H9 (cell line): ENCODE measurements around the gene R3HDM2. TPM values are rescaled to one million over a fixed set of nuclear protein-coding genes. Genes with fewer than 3 reads are reported as not detected.

Source experiments
- DNase-seq: peaks from one replicate; pipeline ENCODE4 v3.0.0-alpha.2; 2017
- H2AFZ ChIP-seq: one replicate; pipeline ENCODE4 v1.6.1; 2013; ENCODE audit warnings: mild to moderate bottlenecking, low read length, control low read depth, moderate library complexity
- H2AK5ac ChIP-seq: 2 replicates; pipeline ENCODE4 v1.6.1; 2013; ENCODE audit warnings: low read length, control low read depth, mixed read lengths; ENCODE audit not compliant: insufficient read length
- H2BK120ac ChIP-seq: one replicate; pipeline ENCODE4 v1.6.1; 2013; ENCODE audit warnings: low read depth, mild to moderate bottlenecking, low read length, control low read depth, inconsistent platforms; ENCODE audit not compliant: poor library complexity, severe bottlenecking
- H2BK12ac ChIP-seq: 2 replicates; pipeline ENCODE4 v1.6.1; 2013; ENCODE audit warnings: low read length, control low read depth, mixed read lengths, low read depth; ENCODE audit not compliant: insufficient read length
- H2BK15ac ChIP-seq: 2 replicates; pipeline ENCODE4 v1.6.1; 2013; ENCODE audit warnings: low read depth, low read length, control low read depth
- H2BK20ac ChIP-seq: one replicate; pipeline ENCODE4 v1.6.1; 2013; ENCODE audit warnings: low read depth, mild to moderate bottlenecking, low read length, control low read depth, inconsistent platforms; ENCODE audit not compliant: poor library complexity, severe bottlenecking
- H2BK5ac ChIP-seq: 2 replicates; pipeline ENCODE4 v1.6.1; 2013; ENCODE audit warnings: low read length, control low read depth, mixed read lengths; ENCODE audit not compliant: insufficient read length
- H3K14ac ChIP-seq: 2 replicates; pipeline ENCODE4 v1.6.1; 2013; ENCODE audit warnings: low read length, control low read depth; ENCODE audit not compliant: insufficient read depth
- H3K18ac ChIP-seq: 2 replicates; pipeline ENCODE4 v1.6.1; 2013; ENCODE audit warnings: low read depth, mild to moderate bottlenecking, mixed read lengths, low read length, control low read depth; ENCODE audit not compliant: insufficient read length
- H3K23ac ChIP-seq: 2 replicates; pipeline ENCODE4 v1.6.1; 2013; ENCODE audit warnings: low read length, control low read depth, mixed read lengths, low read depth; ENCODE audit not compliant: insufficient read length
- H3K23me2 ChIP-seq: 2 replicates; pipeline ENCODE4 v1.6.1; 2013; ENCODE audit warnings: low read depth, mild to moderate bottlenecking, mixed read lengths, low read length, control low read depth; ENCODE audit not compliant: insufficient read length, poor library complexity, severe bottlenecking
- H3K27ac ChIP-seq: 2 replicates; pipeline ENCODE4 v1.5.1; 2013; ENCODE audit warnings: low read length, control low read depth, mixed read lengths, low read depth; ENCODE audit not compliant: insufficient read length
- H3K27me3 ChIP-seq: 2 replicates; pipeline ENCODE4 v1.6.1; 2013; ENCODE audit warnings: low read length, control low read depth, inconsistent platforms; ENCODE audit not compliant: insufficient read depth
- H3K4ac ChIP-seq: 2 replicates; pipeline ENCODE4 v1.6.1; 2013; ENCODE audit warnings: low read depth, mild to moderate bottlenecking, control low read depth, inconsistent platforms, low read length, moderate library complexity
- H3K4me1 ChIP-seq: 2 replicates; pipeline ENCODE4 v1.6.1; 2013; ENCODE audit warnings: low read length, control low read depth, inconsistent platforms; ENCODE audit not compliant: insufficient read depth
- H3K4me2 ChIP-seq: 2 replicates; pipeline ENCODE4 v1.6.1; 2013; ENCODE audit warnings: low read length, control low read depth, mixed read lengths; ENCODE audit not compliant: insufficient read length, insufficient read depth
- H3K56ac ChIP-seq: 2 replicates; pipeline ENCODE4 v1.6.1; 2013; ENCODE audit warnings: low read depth, mild to moderate bottlenecking, mixed read lengths, low read length, control low read depth; ENCODE audit not compliant: insufficient read length
- H3K79me1 ChIP-seq: 2 replicates; pipeline ENCODE4 v1.6.1; 2013; ENCODE audit warnings: low read depth, mild to moderate bottlenecking, moderate library complexity, low read length, control low read depth, inconsistent platforms; ENCODE audit not compliant: insufficient read depth, poor library complexity, severe bottlenecking
- H3K79me2 ChIP-seq: 2 replicates; pipeline ENCODE4 v1.6.1; 2013; ENCODE audit warnings: low read length, control low read depth, inconsistent platforms; ENCODE audit not compliant: insufficient read depth
- H3K9ac ChIP-seq: 2 replicates; pipeline ENCODE4 v1.6.1; 2013; ENCODE audit warnings: low read length, control low read depth, mixed read lengths; ENCODE audit not compliant: insufficient read length; ENCODE audit errors: extremely low read depth
- H3K9me3 ChIP-seq: one replicate; pipeline ENCODE4 v1.6.1; 2013; ENCODE audit warnings: low read depth, low read length, inconsistent platforms; ENCODE audit not compliant: control insufficient read depth
- H3T11ph ChIP-seq: one replicate; pipeline ENCODE4 v1.6.1; 2013; ENCODE audit warnings: mild to moderate bottlenecking, low read length, control low read depth, inconsistent platforms
- H4K20me1 ChIP-seq: one replicate; pipeline ENCODE4 v1.6.1; 2013; ENCODE audit not compliant: control insufficient read depth, insufficient read length, insufficient read depth
- H4K5ac ChIP-seq: 2 replicates; pipeline ENCODE4 v1.6.1; 2013; ENCODE audit warnings: low read depth, mild to moderate bottlenecking, mixed read lengths, low read length, control low read depth; ENCODE audit not compliant: insufficient read length
- H4K8ac ChIP-seq: replicated peaks from 2 replicates; pipeline ENCODE4 v1.6.1; 2013; ENCODE audit warnings: low read length, control low read depth, mixed read lengths, low read depth; ENCODE audit not compliant: insufficient read length
- H4K91ac ChIP-seq: 2 replicates; pipeline ENCODE4 v1.6.1; 2013; ENCODE audit warnings: low read depth, mild to moderate bottlenecking, moderate library complexity, mixed read lengths, low read length, control low read depth; ENCODE audit not compliant: insufficient read length
- H3K27ac Mint-ChIP-seq, 3 experiments: 2 replicates in 2 of 3; 3 replicates in 1 of 3; pipeline ENCODE4 v1.8.0; 2020 to 2021; ENCODE audit warnings: mixed read lengths in 3 of 3, mild to moderate bottlenecking in 1 of 3, moderate library complexity in 1 of 3
- H3K27me3 Mint-ChIP-seq: 2 replicates; pipeline ENCODE4 v1.8.0; 2021; ENCODE audit warnings: low read depth, mild to moderate bottlenecking, moderate library complexity, mixed read lengths
- H3K36me3 Mint-ChIP-seq, 3 experiments: 2 replicates in 2 of 3; 3 replicates in 1 of 3; pipeline ENCODE4 v1.8.0; 2020 to 2021; ENCODE audit warnings: low read depth in 3 of 3, mixed read lengths in 3 of 3; ENCODE audit not compliant: insufficient read depth in 1 of 3
- H3K4me1 Mint-ChIP-seq, 2 experiments: 2 replicates each; pipeline ENCODE4 v1.8.0; 2020; ENCODE audit warnings: mixed read lengths in 2 of 2
- H3K4me3 Mint-ChIP-seq, 2 experiments: 2 replicates in 1 of 2; 3 replicates in 1 of 2; pipeline ENCODE4 v1.8.0; 2020 to 2021; ENCODE audit warnings: mild to moderate bottlenecking in 2 of 2, mixed read lengths in 2 of 2, moderate library complexity in 1 of 2
- H3K9me3 Mint-ChIP-seq, 2 experiments: 2 replicates in 1 of 2; 3 replicates in 1 of 2; pipeline ENCODE4 v1.8.0; 2020; ENCODE audit warnings: mild to moderate bottlenecking in 2 of 2, mixed read lengths in 2 of 2, moderate library complexity in 1 of 2
- WGBS: extraction: QIAGEN DNeasy Blood & Tissue Kit; methylation state at CpG from one replicate; pipeline ENCODE4 v1.1.7; 2013; ENCODE audit warnings: missing lambda C conversion rate, low lambda C conversion rate, mixed read lengths; ENCODE audit not compliant: insufficient read length; ENCODE audit errors: extremely low coverage; 5-methylcytosine and 5-hydroxymethylcytosine counted together
- total RNA-seq: library from RNA; stranded (reverse); gene quantifications from 2 replicates; pipeline ENCODE4 v1.2.1, GENCODE V29; 2021
- TF ChIP-seq, protein P1 (sequence below): fragments of 200-600 bp; sonication (generic); conservative IDR thresholded peaks from 3 replicates; pipeline ENCODE4 v1.8.0; 2021; ENCODE audit warnings: antibody characterized with exemption, mild to moderate bottlenecking

Gene R3HDM2
- total RNA-seq, 1 experiment from 2014 or later = 43.9 TPM

GRCh38 chr12:57343703-57344378, 87.0 kb downstream of the R3HDM2 start:
- H3K36me3 Mint-ChIP-seq = peaks cover 1 to 11% (median 6%) of the 10 kb centered on the region in 3 experiments; a peak in 4 of 7 replicates
- H3K27ac ChIP-seq = no peak overlapping the region
- H3K9me3 Mint-ChIP-seq = no peaks in the 10 kb centered on the region
- H3K56ac ChIP-seq = no peak overlapping the region
- H4K20me1 ChIP-seq = no peaks in the 10 kb centered on the region
- no peak overlapping the region for H2AK5ac ChIP-seq
- no peak overlapping the region for H2AFZ ChIP-seq
- no peak overlapping the region; a peak in 1 of 7 replicates for H3K27ac Mint-ChIP-seq
- no peaks in the 10 kb centered on the region for H3K27me3 Mint-ChIP-seq
- H4K91ac ChIP-seq = no peak overlapping the region
- no peak overlapping the region for H3T11ph ChIP-seq
- no peak overlapping the region for H3K14ac ChIP-seq
- no peak overlapping the region for H3K9ac ChIP-seq
- no peaks in the 10 kb centered on the region for H3K79me2 ChIP-seq
- no CpG with 5 or more reads among the region's 7 CpGs for WGBS
- H3K4me1 ChIP-seq = peaks cover 5% of the 10 kb centered on the region; the same call in 1 of the 2 replicates
- H3K79me1 ChIP-seq = no peaks in the 10 kb centered on the region
- no peak overlapping the region for H2BK20ac ChIP-seq
- TF ChIP-seq, protein P1, sequence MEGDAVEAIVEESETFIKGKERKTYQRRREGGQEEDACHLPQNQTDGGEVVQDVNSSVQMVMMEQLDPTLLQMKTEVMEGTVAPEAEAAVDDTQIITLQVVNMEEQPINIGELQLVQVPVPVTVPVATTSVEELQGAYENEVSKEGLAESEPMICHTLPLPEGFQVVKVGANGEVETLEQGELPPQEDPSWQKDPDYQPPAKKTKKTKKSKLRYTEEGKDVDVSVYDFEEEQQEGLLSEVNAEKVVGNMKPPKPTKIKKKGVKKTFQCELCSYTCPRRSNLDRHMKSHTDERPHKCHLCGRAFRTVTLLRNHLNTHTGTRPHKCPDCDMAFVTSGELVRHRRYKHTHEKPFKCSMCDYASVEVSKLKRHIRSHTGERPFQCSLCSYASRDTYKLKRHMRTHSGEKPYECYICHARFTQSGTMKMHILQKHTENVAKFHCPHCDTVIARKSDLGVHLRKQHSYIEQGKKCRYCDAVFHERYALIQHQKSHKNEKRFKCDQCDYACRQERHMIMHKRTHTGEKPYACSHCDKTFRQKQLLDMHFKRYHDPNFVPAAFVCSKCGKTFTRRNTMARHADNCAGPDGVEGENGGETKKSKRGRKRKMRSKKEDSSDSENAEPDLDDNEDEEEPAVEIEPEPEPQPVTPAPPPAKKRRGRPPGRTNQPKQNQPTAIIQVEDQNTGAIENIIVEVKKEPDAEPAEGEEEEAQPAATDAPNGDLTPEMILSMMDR = no peak
- no peak overlapping the region for H4K5ac ChIP-seq
- DNase-seq = no peak
- no peak overlapping the region for H3K4ac ChIP-seq
- H3K27me3 ChIP-seq = no peaks in the 10 kb centered on the region
- no peak overlapping the region for H3K4me2 ChIP-seq
- H3K4me3 Mint-ChIP-seq = no peak overlapping the region
- no peaks in the 10 kb centered on the region for H3K9me3 ChIP-seq
- no peak overlapping the region for H2BK120ac ChIP-seq
- H3K23ac ChIP-seq = no peak overlapping the region
- H3K4me1 Mint-ChIP-seq = peaks cover 11 to 29% of the 10 kb centered on the region in 2 experiments
- no peak overlapping the region for H4K8ac ChIP-seq
- H3K18ac ChIP-seq = no peak overlapping the region
- no peaks in the 10 kb centered on the region for H3K23me2 ChIP-seq
- no peak overlapping the region for H2BK12ac ChIP-seq
- H2BK15ac ChIP-seq = no peak overlapping the region
- H2BK5ac ChIP-seq = no peak overlapping the region
